ENCODE data around the gene AK1.

AK1 gene

DNA sequence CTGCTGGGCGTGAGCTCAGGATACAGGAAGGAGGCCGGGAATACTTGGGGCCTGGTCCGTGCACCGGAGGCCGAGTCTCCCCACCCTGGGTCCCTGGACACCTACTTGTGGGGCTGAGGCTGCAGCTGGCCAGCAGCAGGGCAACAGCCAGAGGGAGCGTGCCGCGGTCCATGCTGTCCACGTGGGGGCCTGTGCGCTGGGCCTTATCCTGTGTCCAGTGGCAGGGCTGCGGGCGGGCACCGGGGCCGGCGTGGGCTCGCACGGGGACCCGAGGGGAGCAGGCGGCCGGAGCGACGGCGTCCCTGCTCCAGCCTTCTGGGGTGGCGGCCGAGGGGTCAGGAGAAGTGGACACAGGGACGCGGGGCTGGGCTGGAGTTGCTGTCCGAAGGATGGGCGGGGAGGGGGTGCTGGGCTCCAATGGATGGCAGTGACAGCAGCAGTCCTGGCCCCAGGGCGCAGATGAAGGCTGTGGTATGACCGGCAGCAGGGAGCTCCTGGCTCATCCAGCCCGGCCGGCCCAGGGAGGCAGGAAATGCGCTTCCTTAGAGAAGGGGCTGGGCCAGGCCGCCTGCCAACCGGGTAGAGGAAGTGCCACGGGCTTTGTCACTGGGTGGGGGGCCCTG is 23.2 kb downstream of the AK1 start, which contains the start of gene ENG:
Gene ENG (minus strand): TSS at position 475 of the 623 bp plus-strand sequence. CDS start 303 bp downstream, at position 172.
- CTCF ChIA-PET = interaction anchor here (1.0 to 3.1 kb wide), 10 partner anchors 7 to 120 kb away, joined by 3 to 18 read pairs (median 4); partner anchors contain the start of genes ST6GALNAC4 and TOR2A
- DNase-seq (ENCODE audit: extremely low spot score) = no peak
- POLR2A ChIA-PET = interaction anchor here (1.2 kb wide), 1 partner anchor 51 kb away, joined by 3 read pairs; no protein-coding TSS in a partner anchor
- TF ChIP-seq, protein P1, sequence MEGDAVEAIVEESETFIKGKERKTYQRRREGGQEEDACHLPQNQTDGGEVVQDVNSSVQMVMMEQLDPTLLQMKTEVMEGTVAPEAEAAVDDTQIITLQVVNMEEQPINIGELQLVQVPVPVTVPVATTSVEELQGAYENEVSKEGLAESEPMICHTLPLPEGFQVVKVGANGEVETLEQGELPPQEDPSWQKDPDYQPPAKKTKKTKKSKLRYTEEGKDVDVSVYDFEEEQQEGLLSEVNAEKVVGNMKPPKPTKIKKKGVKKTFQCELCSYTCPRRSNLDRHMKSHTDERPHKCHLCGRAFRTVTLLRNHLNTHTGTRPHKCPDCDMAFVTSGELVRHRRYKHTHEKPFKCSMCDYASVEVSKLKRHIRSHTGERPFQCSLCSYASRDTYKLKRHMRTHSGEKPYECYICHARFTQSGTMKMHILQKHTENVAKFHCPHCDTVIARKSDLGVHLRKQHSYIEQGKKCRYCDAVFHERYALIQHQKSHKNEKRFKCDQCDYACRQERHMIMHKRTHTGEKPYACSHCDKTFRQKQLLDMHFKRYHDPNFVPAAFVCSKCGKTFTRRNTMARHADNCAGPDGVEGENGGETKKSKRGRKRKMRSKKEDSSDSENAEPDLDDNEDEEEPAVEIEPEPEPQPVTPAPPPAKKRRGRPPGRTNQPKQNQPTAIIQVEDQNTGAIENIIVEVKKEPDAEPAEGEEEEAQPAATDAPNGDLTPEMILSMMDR (IDR thresholded peaks at IDR 0.05; ENCODE audit: control extremely low read depth, extremely low read depth, low read depth, missing control alignments) = peak; percentile 11

DNA sequence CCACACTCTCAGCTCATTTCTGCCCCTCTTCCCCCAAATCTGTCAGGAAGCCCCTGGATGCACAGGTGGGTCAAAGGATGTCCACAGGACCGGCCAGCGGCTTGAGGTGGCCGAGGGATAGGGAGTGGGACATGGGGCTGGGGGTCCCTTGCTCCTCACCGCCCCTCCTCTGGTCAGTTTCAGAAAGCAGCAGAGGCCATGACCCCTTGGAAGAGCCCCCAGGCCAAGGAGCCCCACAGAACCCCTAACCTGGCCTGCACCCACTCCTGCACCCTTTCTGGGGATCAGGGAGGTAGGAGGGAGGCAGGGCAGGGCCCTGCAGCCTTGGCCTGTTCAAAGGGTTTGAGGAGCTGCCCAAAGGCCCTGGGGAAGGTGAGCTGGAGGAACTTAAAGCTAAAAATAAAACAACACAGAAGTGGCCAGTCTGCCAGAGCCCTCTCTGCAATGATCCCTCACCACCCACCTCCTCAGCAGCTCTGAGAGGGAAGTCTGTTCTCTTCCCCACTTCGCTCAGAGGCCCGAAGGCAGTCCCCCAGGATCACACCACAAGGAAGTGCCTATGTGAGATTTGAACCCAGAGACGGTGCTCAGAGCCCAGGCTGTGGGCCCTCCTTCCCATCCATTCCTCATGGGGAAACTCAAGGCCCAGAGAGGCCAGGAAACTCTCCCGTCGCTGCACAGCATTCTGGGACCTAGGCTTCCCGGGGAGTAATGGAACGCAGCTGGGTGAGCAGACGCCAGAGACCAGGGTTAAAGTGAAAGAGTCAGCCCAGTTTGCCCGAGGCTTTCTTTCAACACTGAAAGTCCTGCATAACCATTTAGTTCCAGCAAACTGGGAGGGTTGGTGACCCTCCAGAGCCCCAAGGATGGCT is 23.9 kb downstream of the AK1 start:
- DNase-seq (ENCODE audit: extremely low spot score) = no peak
- TF ChIP-seq, protein P1 (IDR thresholded peaks at IDR 0.05; ENCODE audit: control extremely low read depth, extremely low read depth, low read depth, missing control alignments) = no peak
- ChIA-PET CTCF (interaction anchor here (1.0 to 3.1 kb wide), 13 partner anchors 9 to 119 kb away, joined by 3 to 18 read pairs (median 4); partner anchors contain the start of genes CDK9, ST6GALNAC4 and TOR2A), POLR2A (interaction anchor here (1.2 kb wide), 1 partner anchor 50 kb away, joined by 3 read pairs; no protein-coding TSS in a partner anchor)

DNA sequence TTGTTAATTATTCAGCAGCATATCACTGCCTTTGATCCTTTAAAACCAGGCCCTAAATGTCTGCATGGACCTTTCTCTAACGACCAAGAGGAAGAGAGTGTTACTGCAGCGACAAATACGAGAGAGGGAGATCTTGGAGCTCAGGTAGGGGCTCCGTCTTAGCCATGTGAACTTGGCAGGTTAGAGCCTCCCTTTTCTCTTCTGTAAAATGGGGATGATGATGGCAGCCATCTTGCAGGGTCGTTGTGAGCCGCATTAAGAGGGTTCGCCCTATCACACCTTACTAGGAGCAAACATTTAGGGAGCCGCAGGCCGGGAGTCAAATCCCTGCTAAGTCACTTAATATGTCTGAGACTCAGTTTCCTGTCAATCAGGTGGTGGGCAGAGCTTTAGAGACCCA is 24.6 kb downstream of the AK1 start:
- TF ChIP-seq, protein P1 (IDR thresholded peaks at IDR 0.05; ENCODE audit: control extremely low read depth, extremely low read depth, low read depth, missing control alignments) = no peak
- DNase-seq (ENCODE audit: extremely low spot score) = no peak
- ChIA-PET CTCF (interaction anchor here (0.8 to 3.1 kb wide), 10 partner anchors 8 to 118 kb away, joined by 3 to 18 read pairs (median 4); partner anchors contain the start of genes CDK9 and TOR2A), POLR2A (interaction anchor here (1.2 kb wide), 1 partner anchor 49 kb away, joined by 3 read pairs; no protein-coding TSS in a partner anchor)

DNA sequence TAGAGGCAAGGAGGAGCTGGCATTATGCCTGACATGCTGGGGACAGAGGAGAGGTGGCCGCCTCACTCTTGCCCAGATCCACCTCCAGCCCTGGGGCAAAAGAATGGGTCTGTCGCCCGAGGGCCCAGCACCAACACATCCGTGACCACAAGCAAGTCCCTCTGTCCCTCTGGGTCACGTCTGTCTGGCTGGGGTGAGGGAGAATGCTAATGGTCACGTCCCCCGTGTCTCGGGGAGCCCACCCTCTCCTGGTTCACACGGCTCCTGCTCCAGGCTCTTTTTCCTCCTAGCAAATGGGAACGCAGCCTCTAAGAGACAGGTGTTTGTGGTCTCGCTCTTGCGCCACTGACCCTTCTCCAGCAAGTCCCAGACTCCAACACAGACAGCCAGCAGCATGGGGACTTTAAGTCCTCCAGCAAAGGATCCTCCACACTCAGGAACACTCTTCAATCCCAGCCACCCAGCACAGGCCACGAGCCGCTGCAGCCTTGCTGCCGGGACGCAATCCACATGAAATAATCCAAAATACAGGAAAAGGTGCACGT is 27.1 kb downstream of the AK1 start:
- ChIA-PET POLR2A (interaction anchor here (0.6 kb wide), 1 partner anchor 41 kb away, joined by 7 read pairs; no protein-coding TSS in a partner anchor), CTCF (interaction anchor here (0.9 to 1.3 kb wide), 2 partner anchors 13 to 19 kb away, joined by 3 to 5 read pairs; no protein-coding TSS in a partner anchor)
- TF ChIP-seq, protein P1 (IDR thresholded peaks at IDR 0.05; ENCODE audit: control extremely low read depth, extremely low read depth, low read depth, missing control alignments) = no peak
- DNase-seq (ENCODE audit: extremely low spot score) = no peak

DNA sequence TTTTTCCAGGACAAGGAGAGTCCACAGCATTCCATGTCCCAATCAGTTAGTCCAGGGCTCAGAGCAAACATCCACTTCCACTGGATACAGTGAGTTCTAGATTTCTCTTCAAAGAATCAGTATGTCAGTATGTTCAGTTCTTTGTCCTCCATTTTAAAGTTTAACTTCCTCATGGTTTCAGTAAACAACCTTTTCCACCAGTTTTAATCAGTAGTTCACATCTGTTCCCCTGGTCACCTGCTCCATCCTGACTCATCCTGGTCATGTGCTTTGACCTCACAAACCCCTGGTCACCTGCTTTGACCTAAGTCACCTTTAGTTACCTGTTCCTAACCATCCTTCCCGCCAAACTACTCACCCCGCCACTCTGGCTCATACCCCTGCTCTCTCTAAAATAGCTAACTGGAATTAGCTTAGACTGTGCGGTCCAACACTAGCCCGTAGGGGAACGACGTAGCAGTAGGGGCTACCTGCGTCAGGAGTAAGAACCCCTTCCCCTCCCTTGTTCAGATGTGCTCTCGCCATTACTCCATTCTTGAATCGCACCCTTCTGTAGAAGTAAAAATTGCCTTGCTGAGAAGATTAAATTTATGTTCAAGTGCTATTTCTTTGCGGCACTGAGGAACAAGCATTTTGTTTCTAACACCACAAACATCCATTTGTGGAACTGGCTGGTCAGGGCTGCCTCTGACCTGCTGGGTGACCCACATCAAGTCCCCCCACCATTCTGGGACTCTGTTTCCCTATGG is 28.5 kb downstream of the AK1 start:
- CTCF ChIA-PET = interaction anchor here (1.3 kb wide), 1 partner anchor 21 kb away, joined by 5 read pairs; no protein-coding TSS in a partner anchor
- no peak for DNase-seq (ENCODE audit: extremely low spot score)
- TF ChIP-seq, protein P1 (IDR thresholded peaks at IDR 0.05; ENCODE audit: control extremely low read depth, extremely low read depth, low read depth, missing control alignments) = no peak
- POLR2A ChIA-PET = no interaction called here

Measured in GM10248 (cell line).